K562 (cell line): ENCODE results near the gene TRIM47. TPM values are rescaled to one million over a fixed set of nuclear protein-coding genes. Genes with fewer than 3 reads are reported as not detected.

ENCODE experiments used
- ATAC-seq: fragments of 200-7000 bp; cut with Tn5 transposase; 3 replicates; pipeline ENCODE4 v1.9.1; 2020; ENCODE audit warnings: moderate library complexity
- BruUV-seq: library from RNA; stranded (reverse); fragments of 400-500 nt; replicated peaks from 2 replicates; lab custom pipeline; 2021; lab: Mats Ljungman, UMichigan
- CTCF ChIA-PET: fragments of 300-600 bp; formaldehyde crosslinking; extraction: SDS; loops from one replicate; lab custom pipeline; 2021; ENCODE audit warnings: low intra/inter-chr PET ratio; lab: Yijun Ruan, JAX
- POLR2A ChIA-PET: fragments of 300-600, 350-650 bp; sonication (Branson Sonifier 250); formaldehyde crosslinking; extraction: SDS; loops from one replicate; lab custom pipeline; 2021; ENCODE audit warnings: antibody characterized with exemption, inconsistent platforms; lab: Yijun Ruan, JAX
- DNase-seq, 4 experiments: peaks; one replicate each; pipeline versions ENCODE4 v3.0.0 to v3.0.0-alpha.2; 2011 to 2018; ENCODE audit warnings: low spot score in 3 of 4, mixed read lengths in 3 of 4; ENCODE audit errors: extremely low read depth in 1 of 4
- FAIRE-seq: peaks from 2 replicates; lab custom pipeline; 2011; peaks lifted over from hg19 to GRCh38; lab: Jason Lieb, UNC
- H2AFZ ChIP-seq: 2 replicates; pipeline ENCODE4 v1.6.0; 2011; ENCODE audit warnings: low read depth, low read length, control low read depth, inconsistent platforms
- H3K27ac ChIP-seq: fragments of 200-600 bp; 3 replicates; pipeline ENCODE4 v1.8.0; 2011; ENCODE audit warnings: low read depth, mild to moderate bottlenecking, control low read depth, inconsistent platforms, low read length, moderate library complexity, mixed read lengths; ENCODE audit errors: extremely low read depth
- H3K27me3 ChIP-seq, 2 experiments: fragments of 300-600 bp in 1 of 2; 2 replicates in 1 of 2; 3 replicates in 1 of 2; pipeline versions ENCODE4 v1.6.0 to v1.8.0; 2011; ENCODE audit warnings: inconsistent platforms in 2 of 2, low read length in 2 of 2, mild to moderate bottlenecking in 1 of 2, mixed read lengths in 1 of 2, moderate library complexity in 1 of 2; ENCODE audit not compliant: control insufficient read depth in 2 of 2, insufficient read depth in 2 of 2
- H3K36me3 ChIP-seq: fragments of 300-600 bp; 3 replicates; pipeline ENCODE4 v1.8.0; 2011; ENCODE audit warnings: mild to moderate bottlenecking, low read length, inconsistent platforms; ENCODE audit not compliant: control insufficient read depth, insufficient read depth
- H3K4me1 ChIP-seq, 2 experiments: fragments of 200-600 bp in 1 of 2; replicated peaks in 1 of 2; 2 replicates in 1 of 2; 3 replicates in 1 of 2; pipeline versions ENCODE4 v1.5.1 to v1.8.0; 2011; ENCODE audit warnings: inconsistent platforms in 2 of 2, low read length in 2 of 2, mild to moderate bottlenecking in 1 of 2, mixed read lengths in 1 of 2, moderate library complexity in 1 of 2; ENCODE audit not compliant: control insufficient read depth in 2 of 2, insufficient read depth in 2 of 2
- H3K4me2 ChIP-seq: 2 replicates; pipeline ENCODE4 v1.6.1; 2011; ENCODE audit warnings: low read length, control low read depth, inconsistent platforms, mixed read lengths; ENCODE audit not compliant: insufficient read depth
- H3K4me3 ChIP-seq: fragments of 200-600 bp; sonication (generic), shearing (Covaris generic); 2 replicates; pipeline ENCODE4 v1.5.1; 2016; ENCODE audit warnings: control low read depth, inconsistent platforms
- H3K79me2 ChIP-seq: fragments of 200-600 bp; 3 replicates; pipeline ENCODE4 v1.8.0; 2011; ENCODE audit warnings: low read length, inconsistent platforms; ENCODE audit not compliant: control insufficient read depth, insufficient read depth
- H3K9ac ChIP-seq, 2 experiments: 2 replicates each; pipeline versions ENCODE4 v1.6.0 to v1.6.1; 2011; ENCODE audit warnings: low read depth in 2 of 2, low read length in 2 of 2, control low read depth in 1 of 2, inconsistent platforms in 1 of 2, mild to moderate bottlenecking in 1 of 2, mixed read lengths in 1 of 2; ENCODE audit not compliant: insufficient read depth in 1 of 2
- H3K9me1 ChIP-seq: one replicate; pipeline ENCODE4 v1.6.0; 2011; ENCODE audit warnings: inconsistent platforms, mild to moderate bottlenecking, low read length, moderate library complexity; ENCODE audit not compliant: control insufficient read depth, insufficient read depth
- H3K9me3 ChIP-seq: replicated peaks from 2 replicates; pipeline ENCODE4 v1.5.1; 2011; ENCODE audit warnings: low read depth, low read length, inconsistent platforms; ENCODE audit not compliant: control insufficient read depth, insufficient read depth
- H4K20me1 ChIP-seq: replicated peaks from 2 replicates; pipeline ENCODE4 v1.6.1; 2011; ENCODE audit warnings: low read length, inconsistent platforms, mixed read lengths; ENCODE audit not compliant: control insufficient read depth, insufficient read depth
- CBFA2T2 ChIP-seq: fragments of 450-650 bp; conservative IDR thresholded peaks from 2 replicates; pipeline ENCODE4 v1.6.1; 2017; ENCODE audit warnings: mild to moderate bottlenecking
- FOS ChIP-seq: IDR thresholded peaks from 3 replicates; pipeline ENCODE4 v1.6.1; 2011; ENCODE audit not compliant: insufficient read length; ENCODE audit errors: extremely low read depth
- FOXJ3 ChIP-seq: sonication (generic); formaldehyde crosslinking; IDR thresholded peaks from 2 replicates; pipeline ENCODE4 v1.4.0; 2020; ENCODE audit warnings: mild to moderate bottlenecking, missing genetic modification reagents
- KDM2B ChIP-seq: fragments of 250-450 bp; sonication (Bioruptor Pico); IDR thresholded peaks from 2 replicates; pipeline ENCODE4 v1.8.0; 2021; ENCODE audit warnings: mild to moderate bottlenecking, moderate library complexity
- NUFIP1 ChIP-seq: fragments of 450-650 bp; IDR thresholded peaks from 2 replicates; pipeline ENCODE4 v1.6.1; 2018; ENCODE audit not compliant: partially characterized antibody
- PHB2 ChIP-seq: fragments of 450-650 bp; IDR thresholded peaks from 2 replicates; pipeline ENCODE4 v1.6.1; 2017; ENCODE audit warnings: low read depth
- POLR2A ChIP-seq: fragments of 450-650 bp; conservative IDR thresholded peaks from 2 replicates; pipeline ENCODE4 v1.6.1; 2016
- POLR2G ChIP-seq: fragments of 200-400 bp; formaldehyde crosslinking; IDR thresholded peaks from 2 replicates; pipeline ENCODE4 v1.6.1; 2017; ENCODE audit warnings: low read depth, mild to moderate bottlenecking, antibody characterized with exemption, low read length, moderate library complexity
- RAD51 ChIP-seq: fragments of 450-650 bp; IDR thresholded peaks from 2 replicates; pipeline ENCODE4 v1.7.1; 2016; ENCODE audit warnings: low read depth, mild to moderate bottlenecking, borderline replicate concordance
- RBFOX2 ChIP-seq: fragments of 200-400 bp; formaldehyde crosslinking; IDR thresholded peaks from 2 replicates; pipeline ENCODE4 v1.6.1; 2017; ENCODE audit warnings: low read depth, mild to moderate bottlenecking, low read length, moderate library complexity
- RNF2 ChIP-seq: sonication (generic); IDR thresholded peaks from 2 replicates; pipeline ENCODE4 v1.6.1; 2016
- ZBED1 ChIP-seq: IDR thresholded peaks from 2 replicates; pipeline ENCODE4 v1.6.1; 2014
- ZNF316 ChIP-seq: fragments of 450-650 bp; IDR thresholded peaks from 2 replicates; pipeline ENCODE4 v1.6.1; 2016
- ZNF592 ChIP-seq: fragments of 450-650 bp; IDR thresholded peaks from 2 replicates; pipeline ENCODE4 v1.6.1; 2017; ENCODE audit warnings: antibody characterized with exemption, mild to moderate bottlenecking
- WGBS: fragments of 100-300 bp; shearing (Covaris generic); methylation state at CpG from one replicate; pipeline ENCODE4 v1.1.6; 2016; ENCODE audit warnings: low coverage, mixed read lengths; ENCODE audit not compliant: insufficient coverage; ENCODE audit errors: missing lambda C conversion rate; 5-methylcytosine and 5-hydroxymethylcytosine counted together
- in situ Hi-C: fragments of 300-500 bp; cut with MboI; formaldehyde crosslinking; loops from 4 replicates; pipeline ENCODE4 v1.15.0; 2018; ENCODE audit warnings: inconsistent platforms, mixed read lengths
- intact Hi-C: fragments of 100-400 bp; cut with micrococcal nuclease; formaldehyde crosslinking; loops from 2 replicates; pipeline ENCODE4 v1.14.2; 2022
- polyA plus RNA-seq, 8 experiments: library from polyadenylated mRNA; depleted of rRNA in 4 of 8; stranded (reverse) in 5 of 8; unstranded in 3 of 8; fragments of >200 nt; fragmentation: Nextera tagmentation in 2 of 8; fragmentation: Illumina TruSeq in 1 of 8; extraction: Ambion mirVana in 2 of 8; extraction: Trizol in 1 of 8; gene quantifications; 2 replicates each; pipeline versions ENCODE4 v1.2.1 to v1.2.3, GENCODE V29; 2011 to 2014; ENCODE audit warnings: inconsistent platforms in 1 of 8, missing spikeins in 1 of 8
- total RNA-seq, 7 experiments: library from RNA; depleted of rRNA in 6 of 7; stranded (reverse); fragments of >200 nt in 6 of 7; fragmentation: Illumina TruSeq in 2 of 7; extraction: Trizol in 2 of 7; gene quantifications; 2 replicates each; pipeline versions ENCODE4 v1.2.1 to v1.2.3, GENCODE V29; 2011 to 2021; ENCODE audit warnings: low replicate concordance in 1 of 7
- TF ChIP-seq, protein P1 (sequence below): fragments of 450-650 bp; IDR thresholded peaks from 2 replicates; pipeline ENCODE4 v1.6.1; 2016; ENCODE audit warnings: mild to moderate bottlenecking
- TF ChIP-seq, protein P2 (sequence below): fragments of 250-450 bp; sonication (Bioruptor Pico); IDR thresholded peaks from 2 replicates; pipeline ENCODE4 v1.5.0; 2020; ENCODE audit warnings: mild to moderate bottlenecking
- TF ChIP-seq, protein P3 (sequence below): sonication (generic); IDR thresholded peaks from 2 replicates; pipeline ENCODE4 v1.6.1; 2016

The TRIM47 gene
- total and polyA plus RNA-seq, 9 of the 15 experiments (the other 6 are each of a cell fraction or from before 2014, with no cell fraction given): 0.56 to 6.1 (median 3.2) TPM

DNA sequence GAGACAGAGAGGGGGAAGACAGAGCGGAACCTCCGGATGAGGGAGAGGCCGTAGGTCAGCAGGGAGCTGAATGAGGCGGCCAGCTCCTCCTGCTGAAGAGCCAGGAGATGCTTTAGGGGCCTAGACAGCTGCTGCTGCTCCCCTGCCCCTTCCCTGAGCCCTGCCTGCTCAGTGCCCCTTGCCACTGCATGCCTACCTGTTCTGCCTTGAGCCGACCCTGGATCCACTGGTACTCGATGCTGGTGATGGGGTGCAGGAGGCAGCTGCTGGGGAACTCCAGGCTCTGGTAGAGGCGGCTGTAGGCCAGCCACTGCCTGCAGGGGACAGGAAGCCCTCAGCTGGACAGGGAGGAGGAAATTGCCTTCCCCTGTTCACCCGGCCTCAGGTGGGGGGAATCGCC, 41.8 kb downstream of the TRIM47 start:
- DNase-seq (no peak), FAIRE-seq (no peak), ATAC-seq (no peak)
- intact Hi-C loops: no loop called here
- Histone ChIP-seq H3K27me3 (no peaks in the 10 kb centered on the region), H3K4me2 (no peak overlapping the region), H3K4me1 (peaks cover 0 to 52% of the 10 kb centered on the region in 2 experiments; a peak in 3 of 5 replicates), H4K20me1 (0 out of 2 replicates have a peak, but pooled peaks cover 4% of the 10 kb centered on the region), H3K9ac (peak overlapping the region in 1 of 2 experiments; percentile 61; a peak in 2 of 4 replicates), H3K36me3 (peaks cover 85% of the 10 kb centered on the region; the same call in 2 of the 3 replicates), H2AFZ (no peak overlapping the region), H3K9me1 (no peaks in the 10 kb centered on the region), H3K4me3 (no peak overlapping the region), H3K27ac (no peak overlapping the region), H3K9me3 (no peaks in the 10 kb centered on the region), H3K79me2 (peaks cover 13% of the 10 kb centered on the region)
- no TSS peak for BruUV-seq
- in situ Hi-C loops: no loop called here
- ChIA-PET CTCF (no interaction called here), POLR2A (interaction anchor here (1.2 to 4.8 kb wide), 5 partner anchors 8 to 60 kb away, joined by 3 to 46 read pairs (median 6); partner anchors contain the start of gene UNC13D)
- WGBS: 92% methylated on average over 9 of the region's 9 CpGs
- TF ChIP-seq ZNF316 (no peak), FOXJ3 (CRISPR knock-in tag) (no peak), RAD51 (no peak), CBFA2T2 (no peak), KDM2B (CRISPR knock-in tag) (no peak), NUFIP1 (no peak), RNF2 (no peak), ZBED1 (no peak), POLR2G (peak; percentile 55; the same call in 1 of the 2 replicates), POLR2A (peak; percentile 46; the same call in 1 of the 2 replicates), FOS (no peak), RBFOX2 (peak; percentile 64), PHB2 (no peak), ZNF592 (no peak)
- TF ChIP-seq, protein P1, sequence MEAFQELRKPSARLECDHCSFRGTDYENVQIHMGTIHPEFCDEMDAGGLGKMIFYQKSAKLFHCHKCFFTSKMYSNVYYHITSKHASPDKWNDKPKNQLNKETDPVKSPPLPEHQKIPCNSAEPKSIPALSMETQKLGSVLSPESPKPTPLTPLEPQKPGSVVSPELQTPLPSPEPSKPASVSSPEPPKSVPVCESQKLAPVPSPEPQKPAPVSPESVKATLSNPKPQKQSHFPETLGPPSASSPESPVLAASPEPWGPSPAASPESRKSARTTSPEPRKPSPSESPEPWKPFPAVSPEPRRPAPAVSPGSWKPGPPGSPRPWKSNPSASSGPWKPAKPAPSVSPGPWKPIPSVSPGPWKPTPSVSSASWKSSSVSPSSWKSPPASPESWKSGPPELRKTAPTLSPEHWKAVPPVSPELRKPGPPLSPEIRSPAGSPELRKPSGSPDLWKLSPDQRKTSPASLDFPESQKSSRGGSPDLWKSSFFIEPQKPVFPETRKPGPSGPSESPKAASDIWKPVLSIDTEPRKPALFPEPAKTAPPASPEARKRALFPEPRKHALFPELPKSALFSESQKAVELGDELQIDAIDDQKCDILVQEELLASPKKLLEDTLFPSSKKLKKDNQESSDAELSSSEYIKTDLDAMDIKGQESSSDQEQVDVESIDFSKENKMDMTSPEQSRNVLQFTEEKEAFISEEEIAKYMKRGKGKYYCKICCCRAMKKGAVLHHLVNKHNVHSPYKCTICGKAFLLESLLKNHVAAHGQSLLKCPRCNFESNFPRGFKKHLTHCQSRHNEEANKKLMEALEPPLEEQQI: no peak
- TF ChIP-seq, protein P2, sequence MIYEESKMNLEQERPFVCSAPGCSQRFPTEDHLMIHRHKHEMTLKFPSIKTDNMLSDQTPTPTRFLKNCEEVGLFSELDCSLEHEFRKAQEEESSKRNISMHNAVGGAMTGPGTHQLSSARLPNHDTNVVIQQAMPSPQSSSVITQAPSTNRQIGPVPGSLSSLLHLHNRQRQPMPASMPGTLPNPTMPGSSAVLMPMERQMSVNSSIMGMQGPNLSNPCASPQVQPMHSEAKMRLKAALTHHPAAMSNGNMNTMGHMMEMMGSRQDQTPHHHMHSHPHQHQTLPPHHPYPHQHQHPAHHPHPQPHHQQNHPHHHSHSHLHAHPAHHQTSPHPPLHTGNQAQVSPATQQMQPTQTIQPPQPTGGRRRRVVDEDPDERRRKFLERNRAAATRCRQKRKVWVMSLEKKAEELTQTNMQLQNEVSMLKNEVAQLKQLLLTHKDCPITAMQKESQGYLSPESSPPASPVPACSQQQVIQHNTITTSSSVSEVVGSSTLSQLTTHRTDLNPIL (CRISPR knock-in tag): no peak
- TF ChIP-seq, protein P3, sequence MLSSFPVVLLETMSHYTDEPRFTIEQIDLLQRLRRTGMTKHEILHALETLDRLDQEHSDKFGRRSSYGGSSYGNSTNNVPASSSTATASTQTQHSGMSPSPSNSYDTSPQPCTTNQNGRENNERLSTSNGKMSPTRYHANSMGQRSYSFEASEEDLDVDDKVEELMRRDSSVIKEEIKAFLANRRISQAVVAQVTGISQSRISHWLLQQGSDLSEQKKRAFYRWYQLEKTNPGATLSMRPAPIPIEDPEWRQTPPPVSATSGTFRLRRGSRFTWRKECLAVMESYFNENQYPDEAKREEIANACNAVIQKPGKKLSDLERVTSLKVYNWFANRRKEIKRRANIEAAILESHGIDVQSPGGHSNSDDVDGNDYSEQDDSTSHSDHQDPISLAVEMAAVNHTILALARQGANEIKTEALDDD: no peak
